H54 (cell line): ENCODE measurements around the gene MEF2A.

Source experiments
- DNase-seq: peaks from one replicate; pipeline ENCODE4 v3.0.0; 2011; ENCODE audit warnings: low spot score, mixed read lengths; ENCODE audit not compliant: insufficient read length
- FAIRE-seq: peaks from 3 replicates; lab custom pipeline; 2011; peaks lifted over from hg19 to GRCh38; lab: Jason Lieb, UNC
- POLR2A ChIP-seq: IDR thresholded peaks from 2 replicates; pipeline ENCODE4 v1.6.1; 2011; ENCODE audit warnings: low read depth, mild to moderate bottlenecking, low read length

MEF2A gene

GRCh38 chr15:99718421-99718820 lies 152.6 kb downstream of the MEF2A start:
- FAIRE-seq, result no peak
- no peak for DNase-seq
- TF ChIP-seq POLR2A, result no peak

GRCh38 chr15:99719096-99719541 lies 153.3 kb downstream of the MEF2A start:
- no peak for TF ChIP-seq POLR2A
- no peak for DNase-seq
- no peak for FAIRE-seq

- FAIRE-seq, result no peak
- no peak for DNase-seq
- no peak for TF ChIP-seq POLR2A
Observed at GRCh38 chr15:99720533-99720932, 154.7 kb downstream of the MEF2A start.

GRCh38 chr15:99721104-99721778 lies 155.5 kb downstream of the MEF2A start:
- no peak for TF ChIP-seq POLR2A
- DNase-seq (no peak), FAIRE-seq (no peak)

GRCh38 chr15:99721896-99722295 lies 156.1 kb downstream of the MEF2A start:
- FAIRE-seq (no peak), DNase-seq (no peak)

GRCh38 chr15:99722406-99722805 lies 156.6 kb downstream of the MEF2A start:
- FAIRE-seq, result no peak
- no peak for TF ChIP-seq POLR2A
- DNase-seq, result no peak

More at GRCh38 chr15:99721896-99722295, 156.1 kb downstream of the MEF2A start:
- no peak for TF ChIP-seq POLR2A

GRCh38 chr15:99726333-99726732 lies 160.5 kb downstream of the MEF2A start:
- TF ChIP-seq POLR2A, result no peak
- FAIRE-seq, result no peak
- DNase-seq, result no peak

GRCh38 chr15:99727330-99727729 lies 161.5 kb downstream of the MEF2A start:
- TF ChIP-seq POLR2A, result no peak
- DNase-seq (no peak), FAIRE-seq (no peak)

- no peak for DNase-seq
Observed at GRCh38 chr15:99727733-99728132, 161.9 kb downstream of the MEF2A start.

GRCh38 chr15:99728916-99729315 lies 163.1 kb downstream of the MEF2A start:
- no peak for TF ChIP-seq POLR2A
- DNase-seq, result no peak
- FAIRE-seq, result no peak

More at GRCh38 chr15:99727733-99728132, 161.9 kb downstream of the MEF2A start:
- no peak for TF ChIP-seq POLR2A
- FAIRE-seq, result no peak

- no peak for TF ChIP-seq POLR2A
- FAIRE-seq (no peak), DNase-seq (no peak)
Observed at GRCh38 chr15:99729327-99729726, 163.5 kb downstream of the MEF2A start.

GRCh38 chr15:99729920-99730319 lies 164.1 kb downstream of the MEF2A start:
- TF ChIP-seq POLR2A, result no peak
- FAIRE-seq (no peak), DNase-seq (no peak)

- FAIRE-seq, result no peak
- no peak for TF ChIP-seq POLR2A
- no peak for DNase-seq
Observed at GRCh38 chr15:99731336-99732123, 165.7 kb downstream of the MEF2A start.

GRCh38 chr15:99732124-99732750 lies 166.5 kb downstream of the MEF2A start:
- no peak for DNase-seq
- TF ChIP-seq POLR2A, result no peak
- no peak for FAIRE-seq
